Calu3 (cell line): ENCODE data around the gene FXYD6. TPM values are rescaled to one million over a fixed set of nuclear protein-coding genes. Genes with fewer than 3 reads are reported as not detected.

Source experiments
- BruUV-seq: library from RNA; stranded (reverse); fragments of 400-500 nt; replicated peaks from 2 replicates; lab custom pipeline; 2021; lab: Mats Ljungman, UMichigan
- CTCF ChIA-PET: fragments of 300-600 bp; sonication (Branson Sonifier 250); formaldehyde crosslinking; loops from one replicate; lab custom pipeline; 2022; ENCODE audit warnings: antibody characterized with exemption; lab: Charles Lee
- DNase-seq: peaks from one replicate; pipeline ENCODE4 v3.0.0; 2022
- H3K27ac Mint-ChIP-seq: one replicate; pipeline ENCODE4 v1.8.0; 2022; ENCODE audit warnings: mixed read lengths; ENCODE audit not compliant: unreplicated experiment
- H3K27me3 Mint-ChIP-seq: one replicate; pipeline ENCODE4 v1.8.0; 2022; ENCODE audit warnings: mixed read lengths; ENCODE audit not compliant: unreplicated experiment
- H3K36me3 Mint-ChIP-seq: one replicate; pipeline ENCODE4 v1.8.0; 2022; ENCODE audit warnings: mild to moderate bottlenecking, moderate library complexity, mixed read lengths; ENCODE audit not compliant: insufficient read depth, unreplicated experiment
- H3K4me1 Mint-ChIP-seq: one replicate; pipeline ENCODE4 v1.8.0; 2022; ENCODE audit warnings: mild to moderate bottlenecking, low read depth, mixed read lengths; ENCODE audit not compliant: unreplicated experiment
- H3K4me3 Mint-ChIP-seq: one replicate; pipeline ENCODE4 v1.8.0; 2022; ENCODE audit warnings: mild to moderate bottlenecking, low read depth, moderate library complexity, mixed read lengths; ENCODE audit not compliant: unreplicated experiment
- H3K9me3 Mint-ChIP-seq: one replicate; pipeline ENCODE4 v1.8.0; 2022; ENCODE audit warnings: low read depth, mixed read lengths; ENCODE audit not compliant: unreplicated experiment
- CTCF ChIP-seq: fragments of 200-600 bp; IDR thresholded peaks from one replicate; pipeline ENCODE4 v1.8.0; 2022; ENCODE audit warnings: antibody characterized with exemption; ENCODE audit not compliant: unreplicated experiment
- intact Hi-C: fragments of 100-400 bp; cut with micrococcal nuclease; formaldehyde crosslinking; loops from one replicate; pipeline ENCODE4 v1.10.0; 2022; ENCODE audit not compliant: unreplicated experiment
- total RNA-seq: library from RNA; stranded (reverse); gene quantifications from 2 replicates; pipeline ENCODE4 v1.2.3, GENCODE V29; 2022

FXYD6 gene
- total RNA-seq, 1 experiment from 2014 or later = 0.61 TPM

- intact Hi-C loops = no loop called here
- Mint-ChIP-seq H3K4me3 (no peak overlapping the region), H3K4me1 (no peaks in the 10 kb centered on the region), H3K27me3 (peaks cover 85% of the 10 kb centered on the region), H3K9me3 (peaks cover 2% of the 10 kb centered on the region), H3K27ac (no peak overlapping the region), H3K36me3 (no peaks in the 10 kb centered on the region)
- CTCF ChIA-PET = no interaction called here
- no peak for TF ChIP-seq CTCF
- no TSS peak for BruUV-seq
- DNase-seq = no peak
These were observed 18.6 kb downstream of the FXYD6 start for GRCh38 chr11:117857734-117858414.

- intact Hi-C loops = no loop called here
- TF ChIP-seq CTCF = no peak
- Mint-ChIP-seq H3K4me3 (no peak overlapping the region), H3K9me3 (peaks cover 7% of the 10 kb centered on the region), H3K27me3 (peaks cover 91% of the 10 kb centered on the region), H3K36me3 (no peaks in the 10 kb centered on the region), H3K27ac (no peak overlapping the region), H3K4me1 (no peaks in the 10 kb centered on the region)
- CTCF ChIA-PET = no interaction called here
- DNase-seq = no peak
- no TSS peak for BruUV-seq
These were observed 20.4 kb downstream of the FXYD6 start for GRCh38 chr11:117855912-117856651.

GRCh38 chr11:117855186-117855845, 21.1 kb downstream of the FXYD6 start:
- Mint-ChIP-seq H3K27me3 (peaks cover 84% of the 10 kb centered on the region), H3K4me1 (no peaks in the 10 kb centered on the region), H3K4me3 (no peak overlapping the region), H3K36me3 (no peaks in the 10 kb centered on the region), H3K9me3 (peaks cover 7% of the 10 kb centered on the region), H3K27ac (no peak overlapping the region)
- DNase-seq = no peak
- CTCF ChIA-PET = interaction anchor here (0.6 kb wide), 1 partner anchor 52 kb away, joined by 4 read pairs; no protein-coding TSS in a partner anchor
- intact Hi-C loops = no loop called here
- BruUV-seq = no TSS peak
- no peak for TF ChIP-seq CTCF

GRCh38 chr11:117852309-117852708, 24.1 kb downstream of the FXYD6 start:
- Mint-ChIP-seq H3K27ac (no peak overlapping the region), H3K36me3 (no peaks in the 10 kb centered on the region), H3K9me3 (peaks cover 7% of the 10 kb centered on the region), H3K27me3 (peaks cover 54% of the 10 kb centered on the region), H3K4me3 (no peak overlapping the region), H3K4me1 (no peaks in the 10 kb centered on the region)
- DNase-seq = no peak
- no peak for TF ChIP-seq CTCF
- CTCF ChIA-PET = no interaction called here
- intact Hi-C loops = no loop called here
- BruUV-seq = no TSS peak
